K562 (cell line): Measurements from ENCODE around the gene NR6A1. TPM values are rescaled to one million over a fixed set of nuclear protein-coding genes. Genes with fewer than 3 reads are reported as not detected.

Source experiments
- ATAC-seq: fragments of 200-7000 bp; cut with Tn5 transposase; 3 replicates; pipeline ENCODE4 v1.9.1; 2020; ENCODE audit warnings: moderate library complexity
- BruUV-seq: library from RNA; stranded (reverse); fragments of 400-500 nt; replicated peaks from 2 replicates; lab custom pipeline; 2021; lab: Mats Ljungman, UMichigan
- CTCF ChIA-PET: fragments of 300-600 bp; formaldehyde crosslinking; extraction: SDS; loops from one replicate; lab custom pipeline; 2021; ENCODE audit warnings: low intra/inter-chr PET ratio; lab: Yijun Ruan, JAX
- POLR2A ChIA-PET: fragments of 300-600, 350-650 bp; sonication (Branson Sonifier 250); formaldehyde crosslinking; extraction: SDS; loops from one replicate; lab custom pipeline; 2021; ENCODE audit warnings: antibody characterized with exemption, inconsistent platforms; lab: Yijun Ruan, JAX
- DNase-seq, 4 experiments: peaks; one replicate each; pipeline versions ENCODE4 v3.0.0 to v3.0.0-alpha.2; 2011 to 2018; ENCODE audit warnings: low spot score in 3 of 4, mixed read lengths in 3 of 4; ENCODE audit errors: extremely low read depth in 1 of 4
- FAIRE-seq: peaks from 2 replicates; lab custom pipeline; 2011; peaks lifted over from hg19 to GRCh38; lab: Jason Lieb, UNC
- H2AFZ ChIP-seq: 2 replicates; pipeline ENCODE4 v1.6.0; 2011; ENCODE audit warnings: low read depth, low read length, control low read depth, inconsistent platforms
- H3K27ac ChIP-seq: fragments of 200-600 bp; 3 replicates; pipeline ENCODE4 v1.8.0; 2011; ENCODE audit warnings: low read depth, mild to moderate bottlenecking, control low read depth, inconsistent platforms, low read length, moderate library complexity, mixed read lengths; ENCODE audit errors: extremely low read depth
- H3K27me3 ChIP-seq, 2 experiments: fragments of 300-600 bp in 1 of 2; 2 replicates in 1 of 2; 3 replicates in 1 of 2; pipeline versions ENCODE4 v1.6.0 to v1.8.0; 2011; ENCODE audit warnings: inconsistent platforms in 2 of 2, low read length in 2 of 2, mild to moderate bottlenecking in 1 of 2, mixed read lengths in 1 of 2, moderate library complexity in 1 of 2; ENCODE audit not compliant: control insufficient read depth in 2 of 2, insufficient read depth in 2 of 2
- H3K36me3 ChIP-seq: fragments of 300-600 bp; 3 replicates; pipeline ENCODE4 v1.8.0; 2011; ENCODE audit warnings: mild to moderate bottlenecking, low read length, inconsistent platforms; ENCODE audit not compliant: control insufficient read depth, insufficient read depth
- H3K4me1 ChIP-seq, 2 experiments: fragments of 200-600 bp in 1 of 2; replicated peaks in 1 of 2; 2 replicates in 1 of 2; 3 replicates in 1 of 2; pipeline versions ENCODE4 v1.5.1 to v1.8.0; 2011; ENCODE audit warnings: inconsistent platforms in 2 of 2, low read length in 2 of 2, mild to moderate bottlenecking in 1 of 2, mixed read lengths in 1 of 2, moderate library complexity in 1 of 2; ENCODE audit not compliant: control insufficient read depth in 2 of 2, insufficient read depth in 2 of 2
- H3K4me2 ChIP-seq: 2 replicates; pipeline ENCODE4 v1.6.1; 2011; ENCODE audit warnings: low read length, control low read depth, inconsistent platforms, mixed read lengths; ENCODE audit not compliant: insufficient read depth
- H3K4me3 ChIP-seq: fragments of 200-600 bp; sonication (generic), shearing (Covaris generic); 2 replicates; pipeline ENCODE4 v1.5.1; 2016; ENCODE audit warnings: control low read depth, inconsistent platforms
- H3K79me2 ChIP-seq: fragments of 200-600 bp; 3 replicates; pipeline ENCODE4 v1.8.0; 2011; ENCODE audit warnings: low read length, inconsistent platforms; ENCODE audit not compliant: control insufficient read depth, insufficient read depth
- H3K9ac ChIP-seq, 2 experiments: 2 replicates each; pipeline versions ENCODE4 v1.6.0 to v1.6.1; 2011; ENCODE audit warnings: low read depth in 2 of 2, low read length in 2 of 2, control low read depth in 1 of 2, inconsistent platforms in 1 of 2, mild to moderate bottlenecking in 1 of 2, mixed read lengths in 1 of 2; ENCODE audit not compliant: insufficient read depth in 1 of 2
- H3K9me1 ChIP-seq: one replicate; pipeline ENCODE4 v1.6.0; 2011; ENCODE audit warnings: inconsistent platforms, mild to moderate bottlenecking, low read length, moderate library complexity; ENCODE audit not compliant: control insufficient read depth, insufficient read depth
- H3K9me3 ChIP-seq: replicated peaks from 2 replicates; pipeline ENCODE4 v1.5.1; 2011; ENCODE audit warnings: low read depth, low read length, inconsistent platforms; ENCODE audit not compliant: control insufficient read depth, insufficient read depth
- H4K20me1 ChIP-seq: replicated peaks from 2 replicates; pipeline ENCODE4 v1.6.1; 2011; ENCODE audit warnings: low read length, inconsistent platforms, mixed read lengths; ENCODE audit not compliant: control insufficient read depth, insufficient read depth
- CC2D1A ChIP-seq: fragments of 450-650 bp; IDR thresholded peaks from 2 replicates; pipeline ENCODE4 v1.6.1; 2017; ENCODE audit warnings: mild to moderate bottlenecking
- CEBPB ChIP-seq: fragments of 450-650 bp; IDR thresholded peaks from 2 replicates; pipeline ENCODE4 v1.6.1; 2016; ENCODE audit warnings: missing genetic modification characterization, missing compliant biosample characterization
- KLF10 ChIP-seq: fragments of 250-450 bp; sonication (Bioruptor Pico); IDR thresholded peaks from 2 replicates; pipeline ENCODE4 v1.6.1; 2021; ENCODE audit warnings: matching md5 sums
- MCM2 ChIP-seq: fragments of 450-650 bp; IDR thresholded peaks from 2 replicates; pipeline ENCODE4 v1.6.1; 2017; ENCODE audit warnings: low read depth, mild to moderate bottlenecking
- MCM5 ChIP-seq: fragments of 450-650 bp; IDR thresholded peaks from 2 replicates; pipeline ENCODE4 v1.6.1; 2016; ENCODE audit warnings: low read depth
- MCM7 ChIP-seq, 2 experiments: fragments of 450-650 bp; IDR thresholded peaks; 2 replicates each; pipeline ENCODE4 v1.6.1; 2016 to 2018
- MEF2D ChIP-seq: conservative IDR thresholded peaks from 2 replicates; pipeline ENCODE4 v1.6.1; 2016; ENCODE audit warnings: low read depth, missing genetic modification characterization, missing compliant biosample characterization
- MTA1 ChIP-seq: fragments of 450-650 bp; IDR thresholded peaks from 2 replicates; pipeline ENCODE4 v1.6.1; 2017; ENCODE audit warnings: borderline replicate concordance
- NFATC3 ChIP-seq: fragments of 450-650 bp; IDR thresholded peaks from 2 replicates; pipeline ENCODE4 v1.6.1; 2017; ENCODE audit warnings: mild to moderate bottlenecking
- RBBP5 ChIP-seq: fragments of 200-600 bp; sonication (generic); IDR thresholded peaks from 2 replicates; pipeline ENCODE4 v1.6.1; 2012; ENCODE audit warnings: borderline replicate concordance, mild to moderate bottlenecking, low read length, control low read depth, inconsistent platforms; ENCODE audit not compliant: insufficient read depth, poor library complexity, severe bottlenecking
- SLC30A9 ChIP-seq: fragments of 250-450 bp; sonication (Bioruptor Pico); IDR thresholded peaks from 2 replicates; pipeline ENCODE4 v1.8.0; 2022; ENCODE audit warnings: mild to moderate bottlenecking, moderate library complexity
- TAL1 ChIP-seq: fragments of 450-650 bp; IDR thresholded peaks from 2 replicates; pipeline ENCODE4 v1.6.1; 2016; ENCODE audit warnings: mild to moderate bottlenecking
- USF1 ChIP-seq: sonication (generic); formaldehyde crosslinking; IDR thresholded peaks from 2 replicates; pipeline ENCODE4 v1.9.0; 2022; ENCODE audit warnings: mild to moderate bottlenecking, missing genetic modification reagents
- ZBTB26 ChIP-seq: fragments of 450-650 bp; formaldehyde crosslinking; IDR thresholded peaks from 2 replicates; pipeline ENCODE4 v1.4.0; 2022; ENCODE audit warnings: missing genetic modification characterization
- ZFX ChIP-seq: sonication (generic); formaldehyde crosslinking; IDR thresholded peaks from 2 replicates; pipeline ENCODE4 v1.8.0; 2022; ENCODE audit warnings: mild to moderate bottlenecking, missing genetic modification reagents, moderate library complexity
- WGBS: fragments of 100-300 bp; shearing (Covaris generic); methylation state at CpG from one replicate; pipeline ENCODE4 v1.1.6; 2016; ENCODE audit warnings: low coverage, mixed read lengths; ENCODE audit not compliant: insufficient coverage; ENCODE audit errors: missing lambda C conversion rate; 5-methylcytosine and 5-hydroxymethylcytosine counted together
- in situ Hi-C: fragments of 300-500 bp; cut with MboI; formaldehyde crosslinking; loops from 4 replicates; pipeline ENCODE4 v1.15.0; 2018; ENCODE audit warnings: inconsistent platforms, mixed read lengths
- intact Hi-C: fragments of 100-400 bp; cut with micrococcal nuclease; formaldehyde crosslinking; loops from 2 replicates; pipeline ENCODE4 v1.14.2; 2022
- polyA plus RNA-seq, 8 experiments: library from polyadenylated mRNA; depleted of rRNA in 4 of 8; stranded (reverse) in 5 of 8; unstranded in 3 of 8; fragments of >200 nt; fragmentation: Nextera tagmentation in 2 of 8; fragmentation: Illumina TruSeq in 1 of 8; extraction: Ambion mirVana in 2 of 8; extraction: Trizol in 1 of 8; gene quantifications; 2 replicates each; pipeline versions ENCODE4 v1.2.1 to v1.2.3, GENCODE V29; 2011 to 2014; ENCODE audit warnings: inconsistent platforms in 1 of 8, missing spikeins in 1 of 8
- total RNA-seq, 7 experiments: library from RNA; depleted of rRNA in 6 of 7; stranded (reverse); fragments of >200 nt in 6 of 7; fragmentation: Illumina TruSeq in 2 of 7; extraction: Trizol in 2 of 7; gene quantifications; 2 replicates each; pipeline versions ENCODE4 v1.2.1 to v1.2.3, GENCODE V29; 2011 to 2021; ENCODE audit warnings: low replicate concordance in 1 of 7

NR6A1 gene
- total and polyA plus RNA-seq, 9 of the 15 experiments (the other 6 are each of a cell fraction or from before 2014, with no cell fraction given), result 9.7 to 55.4 (median 28.3) TPM

- TF ChIP-seq MCM7 (IDR thresholded peaks at IDR 0.05), result no peak
- TF ChIP-seq KLF10 (CRISPR knock-in tag), result no peak
- TF ChIP-seq CEBPB (tag), result no peak
- TF ChIP-seq MEF2D, result no peak
- TF ChIP-seq TAL1, result no peak
- TF ChIP-seq USF1 (CRISPR knock-in tag), result no peak
- no peak for TF ChIP-seq SLC30A9
- no peak for TF ChIP-seq ZFX (CRISPR knock-in tag)
- TF ChIP-seq ZBTB26 (CRISPR knock-in tag), result no peak
- no peak for TF ChIP-seq MCM2
- no peak for TF ChIP-seq CC2D1A
- TF ChIP-seq MTA1, result no peak
- no peak for TF ChIP-seq RBBP5
- TF ChIP-seq NFATC3, result no peak
- no peak for TF ChIP-seq MCM5
- H3K4me3 ChIP-seq, result no peak overlapping the region
- FAIRE-seq, result no peak
- H2AFZ ChIP-seq, result no peak overlapping the region
- H3K9me3 ChIP-seq, result no peaks in the 10 kb centered on the region
- in situ Hi-C loops (no loop called here), intact Hi-C loops (loop anchor here (5.0 kb wide), 1 partner anchor 205 kb away; no protein-coding TSS in a partner anchor)
- H3K79me2 ChIP-seq, result no peaks in the 10 kb centered on the region
- CTCF ChIA-PET, result interaction anchor here (0.6 to 5.8 kb wide), 5 partner anchors 12 to 162 kb away, joined by 3 to 84 read pairs (median 4); no protein-coding TSS in a partner anchor
- no peak for DNase-seq
- H4K20me1 ChIP-seq, result no peaks in the 10 kb centered on the region
- POLR2A ChIA-PET, result interaction anchor here (1.1 to 2.0 kb wide), 4 partner anchors 12 to 65 kb away, joined by 3 to 5 read pairs (median 3); no protein-coding TSS in a partner anchor
- BruUV-seq, result no TSS peak
- peaks cover 42% of the 10 kb centered on the region for H3K36me3 ChIP-seq
- no peak overlapping the region for H3K4me2 ChIP-seq
- no peaks in the 10 kb centered on the region for H3K9me1 ChIP-seq
- no peak overlapping the region for H3K27ac ChIP-seq
- no peaks in the 10 kb centered on the region for H3K4me1 ChIP-seq
- no peak overlapping the region for H3K9ac ChIP-seq
- ATAC-seq, result no peak; the same call in 2 of the 3 replicates
- H3K27me3 ChIP-seq, result no peaks in the 10 kb centered on the region
- 92% methylated on average over 2 of the region's 2 CpGs for WGBS
These were observed 218.9 kb downstream of the NR6A1 start for GRCh38 chr9:124552273-124552605.
